ENCODE results near the gene PCDHGC5.

PCDHGC5 gene

GRCh38 chr5:141490771-141491170, 1.9 kb downstream of the PCDHGC5 start:
- no peak for DNase-seq (ENCODE audit: low spot score)

GRCh38 chr5:141491323-141492167, 2.7 kb downstream of the PCDHGC5 start:
- DNase-seq (ENCODE audit: low spot score): no peak

DNA sequence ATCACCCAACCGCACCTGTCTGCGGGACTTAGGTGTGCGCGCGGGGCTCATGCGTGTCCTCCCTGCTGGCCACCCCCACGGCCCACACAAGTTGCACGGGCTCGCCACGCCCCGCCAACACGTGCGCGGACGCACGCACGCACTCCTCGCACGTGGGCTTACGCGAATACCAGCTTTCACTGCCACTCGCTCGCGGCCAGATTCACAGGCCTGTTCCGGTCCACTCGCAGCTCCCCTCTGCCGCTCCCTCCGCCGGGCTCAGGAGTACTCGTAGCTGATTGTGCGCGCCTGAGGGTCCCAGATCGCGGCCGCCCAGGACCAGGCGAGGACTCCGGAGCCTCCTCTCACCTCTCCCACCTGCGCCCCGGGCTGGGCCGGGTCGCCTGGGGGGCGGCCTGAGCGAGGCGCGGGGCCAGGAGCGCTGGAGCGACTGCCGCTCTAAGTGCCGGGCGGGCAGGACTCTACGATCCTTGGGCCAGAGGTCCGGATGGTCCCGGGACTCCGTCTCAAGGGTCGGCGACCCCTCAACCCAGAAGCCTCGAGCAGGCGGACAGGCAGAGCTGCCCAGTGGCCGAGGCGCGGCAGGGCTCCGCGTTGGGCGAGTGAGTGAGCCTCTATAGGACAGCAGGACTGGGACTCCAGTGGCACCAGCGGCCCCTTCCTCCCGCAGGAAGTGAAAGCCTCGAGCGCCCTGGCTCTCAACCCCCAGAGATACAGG, 3.4 kb downstream of the PCDHGC5 start:
- DNase-seq (ENCODE audit: low spot score): no peak

DNA sequence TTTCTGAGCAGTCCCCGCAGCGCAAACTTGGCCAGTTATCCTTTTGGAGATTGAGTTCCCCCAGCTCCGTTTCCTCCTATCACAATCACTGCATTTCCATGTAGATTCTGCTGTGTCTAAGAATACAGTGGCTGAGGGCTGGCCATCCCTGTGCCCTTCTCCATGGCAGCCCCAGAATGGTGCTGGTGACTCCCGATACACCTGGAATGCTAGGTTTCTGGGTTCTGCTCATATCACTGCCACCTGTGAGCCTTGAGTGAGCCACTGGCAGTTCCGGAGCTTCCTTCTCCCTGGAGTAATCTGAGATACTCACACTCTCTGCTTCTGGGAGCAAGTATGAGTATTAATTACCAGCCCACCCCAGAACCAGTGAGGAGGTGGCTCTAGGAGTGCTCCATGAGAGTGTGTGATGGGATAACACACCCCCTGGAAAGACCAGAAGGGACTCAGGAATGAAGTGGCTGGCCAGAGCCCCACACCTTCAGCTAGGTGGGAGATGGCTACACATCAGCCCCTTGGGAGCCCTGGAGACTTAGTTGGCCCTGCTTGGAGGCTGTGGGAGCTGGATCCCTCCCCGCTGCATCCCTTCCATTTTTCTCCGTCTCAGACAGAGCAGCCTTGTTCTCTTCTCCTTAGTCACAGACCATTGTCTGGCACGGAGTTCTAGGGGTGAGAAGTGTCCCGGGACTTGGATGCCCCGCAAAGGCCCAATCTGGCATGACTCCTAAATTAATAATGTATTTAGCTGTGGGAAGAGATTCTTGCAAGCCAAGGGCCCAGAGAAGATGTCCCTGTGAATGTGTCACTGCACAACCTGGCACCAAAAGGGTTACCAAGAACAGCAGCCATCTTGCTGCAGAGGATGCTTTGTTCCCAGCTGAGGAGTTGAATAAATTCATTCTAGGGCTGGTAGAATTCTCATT, 4.9 kb downstream of the PCDHGC5 start:
- no peak for DNase-seq (ENCODE audit: low spot score)

GRCh38 chr5:141494761-141495452, 6.0 kb downstream of the PCDHGC5 start:
- no peak for DNase-seq (ENCODE audit: low spot score)

GRCh38 chr5:141495453-141495811, 6.6 kb downstream of the PCDHGC5 start:
- no peak for DNase-seq (ENCODE audit: low spot score)

GRCh38 chr5:141496038-141496437, 7.2 kb downstream of the PCDHGC5 start:
- DNase-seq (ENCODE audit: low spot score): no peak

GRCh38 chr5:141501761-141502160, 12.9 kb downstream of the PCDHGC5 start:
- no peak for DNase-seq (ENCODE audit: low spot score)

DNA sequence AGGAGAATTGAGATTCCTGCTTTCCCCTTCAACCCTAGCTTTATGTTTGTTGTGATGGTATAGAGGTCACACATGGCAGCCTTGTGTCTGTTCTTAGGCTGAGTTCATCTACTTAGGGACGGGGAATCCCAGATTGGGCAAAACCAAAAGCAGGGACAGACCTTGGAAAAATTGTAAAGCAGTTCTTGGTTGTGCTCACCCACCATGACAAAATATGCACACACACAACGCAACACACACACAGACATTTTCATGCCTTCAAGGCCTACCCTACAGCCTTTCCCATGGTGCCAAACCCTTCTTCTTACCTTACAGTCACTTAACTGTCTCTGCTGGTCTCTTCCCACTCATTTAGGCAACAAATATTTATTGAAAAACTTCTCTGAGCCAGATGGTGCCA, 14.8 kb downstream of the PCDHGC5 start:
- DNase-seq (ENCODE audit: low spot score): no peak

DNA sequence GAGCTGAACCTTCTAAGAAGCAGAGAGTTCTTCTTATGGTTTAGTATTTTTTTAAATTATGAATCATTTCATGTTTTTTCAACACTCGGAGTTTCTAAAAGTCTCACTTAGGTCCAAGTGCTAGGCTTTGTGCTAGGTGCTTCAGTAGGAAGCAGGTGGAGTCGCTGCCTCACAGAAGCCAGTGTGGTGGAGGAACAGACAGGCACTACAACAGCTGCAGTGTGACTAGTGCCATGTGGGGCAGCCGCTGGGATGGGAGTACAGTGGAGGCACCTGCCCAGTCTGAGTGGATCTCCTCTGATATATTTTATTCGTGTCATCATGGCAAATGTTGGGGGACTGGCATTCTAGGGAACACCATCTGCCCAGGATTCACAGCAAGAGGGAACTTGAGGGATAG, 15.3 kb downstream of the PCDHGC5 start:
- DNase-seq (ENCODE audit: low spot score): no peak

DNA sequence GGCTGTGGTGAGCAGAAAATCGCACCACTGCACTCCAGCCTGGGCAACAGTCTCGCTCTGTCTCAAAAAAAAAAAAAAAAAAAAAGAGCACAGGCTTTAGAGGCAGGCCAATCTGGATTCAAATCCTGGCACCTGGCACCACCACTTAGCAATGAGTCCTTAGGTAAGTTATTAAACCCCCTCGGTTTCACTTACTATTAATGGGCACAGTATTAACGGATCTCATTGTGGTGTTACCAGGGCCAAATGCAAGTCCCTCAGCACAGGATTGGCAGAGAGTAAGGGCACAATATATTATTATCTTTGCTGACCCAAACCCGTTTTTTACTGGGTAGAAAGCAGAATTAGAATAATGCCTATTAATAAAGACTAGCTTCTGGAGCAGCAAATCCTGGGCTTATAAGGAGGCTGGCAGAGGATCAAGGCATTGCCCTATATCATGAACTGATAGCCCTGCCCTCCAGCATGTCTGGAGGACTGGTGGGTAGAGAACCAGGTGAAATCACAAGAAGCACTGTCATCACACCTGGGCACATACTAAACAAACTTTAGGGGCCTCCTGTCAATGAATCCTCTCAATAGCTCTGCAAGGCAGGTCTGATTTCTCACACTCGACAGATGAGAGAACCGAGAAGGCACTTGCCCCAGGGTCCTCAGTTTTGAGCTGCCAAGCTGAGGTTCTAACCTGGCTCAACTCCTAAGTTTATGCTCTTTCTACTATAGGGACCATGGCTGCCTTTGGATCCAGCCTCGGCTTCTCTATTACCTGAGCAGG, 17.7 kb downstream of the PCDHGC5 start:
- DNase-seq (ENCODE audit: low spot score): no peak

GRCh38 chr5:141507387-141508091, 18.7 kb downstream of the PCDHGC5 start:
- peak; percentile 85 for DNase-seq (ENCODE audit: low spot score)

DNA sequence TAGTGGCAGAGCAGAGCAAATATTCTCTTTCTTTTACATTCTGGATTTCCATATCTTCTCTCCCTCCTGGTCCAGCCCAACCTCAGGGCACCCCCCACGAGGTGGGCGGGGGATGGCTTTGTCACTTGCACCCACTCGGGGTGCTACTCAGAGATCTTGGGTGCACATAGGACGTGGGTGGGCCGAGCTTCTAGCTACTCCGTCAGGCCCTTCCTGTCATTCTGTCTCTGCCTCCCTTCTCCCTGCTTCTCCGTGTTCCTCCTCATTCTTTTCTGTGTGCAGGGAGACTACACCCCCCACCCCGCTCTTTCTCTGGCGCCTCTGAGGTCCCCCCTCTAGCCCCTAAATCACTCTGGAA, 19.5 kb downstream of the PCDHGC5 start:
- no peak for DNase-seq (ENCODE audit: low spot score)

- peak; percentile 94 for DNase-seq (ENCODE audit: low spot score)
Measured at GRCh38 chr5:141508798-141509611, 20.1 kb downstream of the PCDHGC5 start.

- DNase-seq (ENCODE audit: low spot score): no peak
Measured at GRCh38 chr5:141510160-141510559, 21.3 kb downstream of the PCDHGC5 start.

DNA sequence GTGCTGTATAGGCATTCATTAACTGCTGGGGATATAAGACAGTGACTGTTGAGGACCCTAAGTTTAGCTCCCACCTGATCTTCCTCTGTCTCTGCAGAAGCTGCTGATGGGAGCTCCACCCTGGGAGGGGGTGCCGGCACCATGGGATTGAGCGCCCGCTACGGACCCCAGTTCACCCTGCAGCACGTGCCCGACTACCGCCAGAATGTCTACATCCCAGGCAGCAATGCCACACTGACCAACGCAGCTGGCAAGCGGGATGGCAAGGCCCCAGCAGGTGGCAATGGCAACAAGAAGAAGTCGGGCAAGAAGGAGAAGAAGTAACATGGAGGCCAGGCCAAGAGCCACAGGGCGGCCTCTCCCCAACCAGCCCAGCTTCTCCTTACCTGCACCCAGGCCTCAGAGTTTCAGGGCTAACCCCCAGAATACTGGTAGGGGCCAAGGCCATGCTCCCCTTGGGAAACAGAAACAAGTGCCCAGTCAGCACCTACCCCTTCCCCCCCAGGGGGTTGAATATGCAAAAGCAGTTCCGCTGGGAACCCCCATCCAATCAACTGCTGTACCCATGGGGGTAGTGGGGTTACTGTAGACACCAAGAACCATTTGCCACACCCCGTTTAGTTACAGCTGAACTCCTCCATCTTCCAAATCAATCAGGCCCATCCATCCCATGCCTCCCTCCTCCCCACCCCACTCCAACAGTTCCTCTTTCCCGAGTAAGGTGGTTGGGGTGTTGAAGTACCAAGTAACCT, 22.1 kb downstream of the PCDHGC5 start:
- DNase-seq (ENCODE audit: low spot score): no peak

DNA sequence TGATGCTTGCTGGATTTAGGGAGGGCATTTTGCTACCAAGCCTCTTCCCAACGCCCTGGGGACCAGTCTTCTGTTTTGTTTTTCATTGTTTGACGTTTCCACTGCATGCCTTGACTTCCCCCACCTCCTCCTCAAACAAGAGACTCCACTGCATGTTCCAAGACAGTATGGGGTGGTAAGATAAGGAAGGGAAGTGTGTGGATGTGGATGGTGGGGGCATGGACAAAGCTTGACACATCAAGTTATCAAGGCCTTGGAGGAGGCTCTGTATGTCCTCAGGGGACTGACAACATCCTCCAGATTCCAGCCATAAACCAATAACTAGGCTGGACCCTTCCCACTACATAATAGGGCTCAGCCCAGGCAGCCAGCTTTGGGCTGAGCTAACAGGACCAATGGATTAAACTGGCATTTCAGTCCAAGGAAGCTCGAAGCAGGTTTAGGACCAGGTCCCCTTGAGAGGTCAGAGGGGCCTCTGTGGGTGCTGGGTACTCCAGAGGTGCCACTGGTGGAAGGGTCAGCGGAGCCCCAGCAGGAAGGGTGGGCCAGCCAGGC, 23.0 kb downstream of the PCDHGC5 start:
- DNase-seq (ENCODE audit: low spot score): no peak

DNA sequence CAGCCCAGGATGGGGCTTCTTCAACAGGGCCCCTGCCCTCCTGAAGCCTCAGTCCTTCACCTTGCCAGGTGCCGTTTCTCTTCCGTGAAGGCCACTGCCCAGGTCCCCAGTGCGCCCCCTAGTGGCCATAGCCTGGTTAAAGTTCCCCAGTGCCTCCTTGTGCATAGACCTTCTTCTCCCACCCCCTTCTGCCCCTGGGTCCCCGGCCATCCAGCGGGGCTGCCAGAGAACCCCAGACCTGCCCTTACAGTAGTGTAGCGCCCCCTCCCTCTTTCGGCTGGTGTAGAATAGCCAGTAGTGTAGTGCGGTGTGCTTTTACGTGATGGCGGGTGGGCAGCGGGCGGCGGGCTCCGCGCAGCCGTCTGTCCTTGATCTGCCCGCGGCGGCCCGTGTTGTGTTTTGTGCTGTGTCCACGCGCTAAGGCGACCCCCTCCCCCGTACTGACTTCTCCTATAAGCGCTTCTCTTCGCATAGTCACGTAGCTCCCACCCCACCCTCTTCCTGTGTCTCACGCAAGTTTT, 23.6 kb downstream of the PCDHGC5 start:
- peak; percentile 74 for DNase-seq (ENCODE audit: low spot score)
